ENCODE data around the gene DIP2B. TPM values are rescaled to one million over a fixed set of nuclear protein-coding genes. Genes with fewer than 3 reads are reported as not detected.
A peak's percentile ranks its signal among the peaks of the same experiment; 100 is the strongest.

DIP2B gene
- total RNA-seq, 1 donor from 2014 or later = 24.0 TPM

DNA sequence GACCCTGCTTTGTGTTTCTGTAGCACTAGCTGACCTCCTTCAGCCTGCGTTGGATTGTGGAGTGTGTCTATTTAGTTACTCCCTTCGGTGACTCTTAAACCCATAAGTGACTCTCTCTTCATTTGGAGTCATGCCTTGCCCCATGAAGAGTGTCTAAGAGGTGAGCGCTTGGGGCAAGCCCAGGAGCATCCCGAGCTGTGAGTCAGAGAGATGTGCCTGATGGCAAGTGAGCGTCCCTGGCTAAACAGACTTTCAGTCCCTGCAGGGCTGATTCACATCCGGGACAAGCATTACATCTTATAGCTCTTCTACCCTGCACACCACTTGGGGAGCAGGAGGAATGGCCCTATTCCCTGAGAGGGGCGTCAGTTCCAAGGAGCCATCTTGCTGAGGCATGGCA lies 234.8 kb downstream of the DIP2B start:
- peaks cover 48 to 64% (median 57%) of the 10 kb centered on the region in 3 donors for H3K36me3 ChIP-seq (ENCODE audit: control insufficient read depth in 3 of 3, insufficient read depth in 3 of 3, low read length in 3 of 3)
- no peaks in the 10 kb centered on the region for H3K27me3 ChIP-seq (ENCODE audit: control insufficient read depth in 3 of 3, insufficient read depth in 3 of 3, low read length in 3 of 3)
- H3K4me3 ChIP-seq (ENCODE audit: low read length in 3 of 3) = no peak overlapping the region
- no peaks in the 10 kb centered on the region for H3K9me3 ChIP-seq (ENCODE audit: control insufficient read depth in 3 of 3, low read length in 3 of 3)
- no peak overlapping the region for H3K9ac ChIP-seq (ENCODE audit: low read depth in 1 of 3, low read length in 3 of 3)
- no peak overlapping the region for H3K27ac ChIP-seq (ENCODE audit: low read depth, low read length)
- H3K4me1 ChIP-seq (ENCODE audit: control insufficient read depth in 3 of 3, insufficient read depth in 3 of 3, low read length in 3 of 3) = no peaks in the 10 kb centered on the region

DNA sequence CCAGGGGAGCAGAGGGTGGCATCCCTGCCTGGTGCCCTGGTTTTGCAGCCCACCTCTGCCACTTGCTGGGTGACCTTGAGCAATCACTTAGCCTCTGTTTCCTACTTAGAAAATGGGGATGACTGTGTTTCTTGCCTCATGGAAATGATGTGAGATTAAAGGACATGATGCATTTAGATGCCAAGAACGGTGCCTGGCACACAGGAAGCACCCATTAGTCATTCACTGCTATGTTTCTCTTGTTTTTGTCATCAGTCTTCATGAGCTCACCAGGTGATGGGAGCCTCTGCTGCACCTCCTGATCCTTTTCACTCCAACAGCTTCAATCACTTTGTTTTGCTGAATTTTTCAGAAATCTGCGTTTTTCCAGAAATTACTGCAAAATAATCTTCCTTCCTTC lies 235.5 kb downstream of the DIP2B start:
- H3K9me3 ChIP-seq (ENCODE audit: control insufficient read depth in 3 of 3, low read length in 3 of 3) = no peaks in the 10 kb centered on the region
- H3K27me3 ChIP-seq (ENCODE audit: control insufficient read depth in 3 of 3, insufficient read depth in 3 of 3, low read length in 3 of 3) = no peaks in the 10 kb centered on the region
- H3K4me1 ChIP-seq (ENCODE audit: control insufficient read depth in 3 of 3, insufficient read depth in 3 of 3, low read length in 3 of 3) = no peaks in the 10 kb centered on the region
- H3K4me3 ChIP-seq (ENCODE audit: low read length in 3 of 3) = no peak overlapping the region
- peaks cover 53 to 66% (median 62%) of the 10 kb centered on the region in 3 donors for H3K36me3 ChIP-seq (ENCODE audit: control insufficient read depth in 3 of 3, insufficient read depth in 3 of 3, low read length in 3 of 3)
- H3K27ac ChIP-seq (ENCODE audit: low read depth, low read length) = no peak overlapping the region
- no peak overlapping the region for H3K9ac ChIP-seq (ENCODE audit: low read depth in 1 of 3, low read length in 3 of 3)

DNA sequence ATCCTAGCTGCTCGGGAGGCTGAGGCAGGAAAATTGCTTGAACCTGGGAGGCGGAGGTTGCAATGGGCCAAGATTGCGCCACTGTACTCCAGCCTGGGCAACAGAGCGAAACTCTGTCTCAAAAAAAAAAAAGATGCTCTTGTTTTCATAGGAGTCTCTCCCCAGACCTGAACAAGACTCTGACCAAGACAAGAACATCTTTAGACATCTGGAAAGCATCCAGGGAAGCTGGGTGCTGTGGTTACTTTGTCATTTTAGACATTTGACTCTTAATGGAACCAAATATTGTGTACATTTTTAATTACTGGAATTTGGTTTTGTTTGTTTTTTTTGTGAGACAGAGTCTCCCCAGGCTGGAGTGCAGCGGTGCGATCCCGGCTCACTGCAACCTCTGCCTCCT lies 238.0 kb downstream of the DIP2B start:
- Histone ChIP-seq H3K9ac (ENCODE audit: low read depth in 1 of 3, low read length in 3 of 3) (no peak overlapping the region), H3K4me3 (ENCODE audit: low read length in 3 of 3) (no peak overlapping the region), H3K36me3 (ENCODE audit: control insufficient read depth in 3 of 3, insufficient read depth in 3 of 3, low read length in 3 of 3) (peaks cover 45 to 65% (median 63%) of the 10 kb centered on the region in 3 donors), H3K9me3 (ENCODE audit: control insufficient read depth in 3 of 3, low read length in 3 of 3) (no peaks in the 10 kb centered on the region), H3K27me3 (ENCODE audit: control insufficient read depth in 3 of 3, insufficient read depth in 3 of 3, low read length in 3 of 3) (no peaks in the 10 kb centered on the region), H3K27ac (ENCODE audit: low read depth, low read length) (no peak overlapping the region), H3K4me1 (ENCODE audit: control insufficient read depth in 3 of 3, insufficient read depth in 3 of 3, low read length in 3 of 3) (no peaks in the 10 kb centered on the region)

DNA sequence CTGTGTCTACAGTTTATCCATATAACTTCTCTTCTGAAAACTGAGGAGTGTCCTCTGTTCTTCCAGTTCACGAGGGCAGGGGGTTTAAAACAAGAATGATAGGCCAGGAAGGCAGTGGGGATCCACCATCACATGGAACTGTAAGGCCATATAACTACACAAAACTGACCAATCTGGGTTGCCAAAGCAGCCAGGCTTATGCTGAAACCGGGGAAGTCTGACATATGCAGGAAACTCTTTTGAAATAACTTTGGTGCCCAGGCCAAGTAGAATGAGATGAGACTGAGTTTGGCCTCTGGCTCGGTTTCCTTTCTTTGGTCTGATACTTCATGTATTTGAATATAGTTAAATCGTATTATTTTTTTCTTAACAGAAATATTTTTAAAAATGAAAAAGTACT lies 241.1 kb downstream of the DIP2B start:
- no peaks in the 10 kb centered on the region for H3K4me1 ChIP-seq (ENCODE audit: control insufficient read depth in 3 of 3, insufficient read depth in 3 of 3, low read length in 3 of 3)
- H3K27ac ChIP-seq (ENCODE audit: low read depth, low read length) = no peak overlapping the region
- no peak overlapping the region for H3K9ac ChIP-seq (ENCODE audit: low read depth in 1 of 3, low read length in 3 of 3)
- no peaks in the 10 kb centered on the region for H3K27me3 ChIP-seq (ENCODE audit: control insufficient read depth in 3 of 3, insufficient read depth in 3 of 3, low read length in 3 of 3)
- H3K9me3 ChIP-seq (ENCODE audit: control insufficient read depth in 3 of 3, low read length in 3 of 3) = no peaks in the 10 kb centered on the region
- H3K4me3 ChIP-seq (ENCODE audit: low read length in 3 of 3) = no peak overlapping the region
- H3K36me3 ChIP-seq (ENCODE audit: control insufficient read depth in 3 of 3, insufficient read depth in 3 of 3, low read length in 3 of 3) = peaks cover 26 to 48% (median 45%) of the 10 kb centered on the region in 3 donors

DNA sequence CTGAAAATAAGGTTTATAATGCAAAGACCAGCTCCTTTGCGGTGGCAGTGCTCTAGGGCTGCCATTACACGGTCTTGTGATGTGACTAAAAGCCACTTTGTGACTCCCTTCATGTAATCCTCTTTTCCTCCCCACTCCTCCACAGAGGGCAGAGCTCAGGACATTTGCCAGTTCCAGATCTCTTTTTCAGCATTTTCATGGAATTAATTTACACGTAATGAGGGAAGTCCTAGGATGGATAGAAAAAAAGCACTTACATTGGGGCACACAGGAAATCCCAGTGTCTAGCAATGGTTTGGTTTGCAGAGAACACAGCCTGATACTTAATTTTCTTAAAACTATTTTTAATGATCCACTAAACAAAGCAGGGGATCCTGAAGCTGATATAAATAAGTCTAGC lies 241.6 kb downstream of the DIP2B start:
- Histone ChIP-seq H3K27me3 (ENCODE audit: control insufficient read depth in 3 of 3, insufficient read depth in 3 of 3, low read length in 3 of 3) (no peaks in the 10 kb centered on the region), H3K9me3 (ENCODE audit: control insufficient read depth in 3 of 3, low read length in 3 of 3) (no peaks in the 10 kb centered on the region), H3K4me3 (ENCODE audit: low read length in 3 of 3) (no peak overlapping the region), H3K36me3 (ENCODE audit: control insufficient read depth in 3 of 3, insufficient read depth in 3 of 3, low read length in 3 of 3) (peaks cover 21 to 42% (median 40%) of the 10 kb centered on the region in 3 donors), H3K4me1 (ENCODE audit: control insufficient read depth in 3 of 3, insufficient read depth in 3 of 3, low read length in 3 of 3) (no peaks in the 10 kb centered on the region), H3K9ac (ENCODE audit: low read depth in 1 of 3, low read length in 3 of 3) (no peak overlapping the region), H3K27ac (ENCODE audit: low read depth, low read length) (no peak overlapping the region)

DNA sequence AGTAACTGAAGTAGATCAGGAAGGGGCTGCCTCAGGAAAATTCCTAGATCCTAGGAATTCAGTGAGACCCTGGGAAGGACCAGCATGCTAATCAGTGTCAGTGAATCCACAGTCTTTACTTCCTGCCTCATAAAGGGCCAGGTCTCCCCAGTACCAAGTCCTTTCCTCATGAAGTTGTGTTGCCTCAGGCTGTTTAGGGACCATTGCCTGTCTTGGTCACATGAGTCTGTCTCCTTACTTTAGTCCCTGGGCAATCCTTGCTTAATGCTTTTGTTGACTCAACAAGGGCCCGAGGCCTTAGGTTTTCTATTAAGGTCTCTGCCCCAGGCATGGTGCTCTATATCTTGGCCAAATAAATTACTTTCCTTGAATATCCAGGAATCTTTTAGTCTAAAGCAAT lies 243.0 kb downstream of the DIP2B start:
- no peak overlapping the region for H3K4me3 ChIP-seq (ENCODE audit: low read length in 3 of 3)
- no peaks in the 10 kb centered on the region for H3K27me3 ChIP-seq (ENCODE audit: control insufficient read depth in 3 of 3, insufficient read depth in 3 of 3, low read length in 3 of 3)
- H3K9me3 ChIP-seq (ENCODE audit: control insufficient read depth in 3 of 3, low read length in 3 of 3) = no peaks in the 10 kb centered on the region
- H3K4me1 ChIP-seq (ENCODE audit: control insufficient read depth in 3 of 3, insufficient read depth in 3 of 3, low read length in 3 of 3) = peaks cover 0 to 8% (median 6%) of the 10 kb centered on the region in 3 donors
- H3K27ac ChIP-seq (ENCODE audit: low read depth, low read length) = peak overlapping the region; percentile 55
- peaks cover 16 to 35% (median 28%) of the 10 kb centered on the region in 3 donors for H3K36me3 ChIP-seq (ENCODE audit: control insufficient read depth in 3 of 3, insufficient read depth in 3 of 3, low read length in 3 of 3)
- H3K9ac ChIP-seq (ENCODE audit: low read depth in 1 of 3, low read length in 3 of 3) = no peak overlapping the region

DNA sequence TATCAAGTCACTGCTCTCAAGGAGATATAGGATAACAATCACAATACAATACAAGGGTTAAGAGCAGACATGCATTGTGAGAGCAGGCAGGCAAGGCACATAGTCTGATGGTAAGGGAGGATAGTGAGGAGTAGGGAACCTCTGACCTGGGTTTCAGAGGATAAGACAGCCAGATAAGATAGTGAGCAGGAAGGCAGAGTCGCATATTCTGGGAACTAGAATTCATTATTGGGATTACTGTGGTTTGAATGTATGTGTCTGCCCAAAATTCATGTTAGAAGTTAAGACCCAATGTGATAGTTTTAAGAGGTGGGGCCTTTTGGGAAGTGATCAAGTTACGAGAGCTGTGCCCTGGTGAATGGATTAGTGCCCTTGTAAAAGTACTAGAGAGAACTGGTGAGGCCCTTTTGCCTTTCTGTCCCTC lies 244.7 kb downstream of the DIP2B start:
- Histone ChIP-seq H3K36me3 (ENCODE audit: control insufficient read depth in 3 of 3, insufficient read depth in 3 of 3, low read length in 3 of 3) (peaks cover 7 to 31% (median 21%) of the 10 kb centered on the region in 3 donors), H3K27ac (ENCODE audit: low read depth, low read length) (peak overlapping the region; percentile 55), H3K27me3 (ENCODE audit: control insufficient read depth in 3 of 3, insufficient read depth in 3 of 3, low read length in 3 of 3) (no peaks in the 10 kb centered on the region), H3K4me1 (ENCODE audit: control insufficient read depth in 3 of 3, insufficient read depth in 3 of 3, low read length in 3 of 3) (peaks cover 0 to 14% (median 11%) of the 10 kb centered on the region in 3 donors), H3K9me3 (ENCODE audit: control insufficient read depth in 3 of 3, low read length in 3 of 3) (no peaks in the 10 kb centered on the region), H3K9ac (ENCODE audit: low read depth in 1 of 3, low read length in 3 of 3) (no peak overlapping the region), H3K4me3 (ENCODE audit: low read length in 3 of 3) (no peak overlapping the region)

DNA sequence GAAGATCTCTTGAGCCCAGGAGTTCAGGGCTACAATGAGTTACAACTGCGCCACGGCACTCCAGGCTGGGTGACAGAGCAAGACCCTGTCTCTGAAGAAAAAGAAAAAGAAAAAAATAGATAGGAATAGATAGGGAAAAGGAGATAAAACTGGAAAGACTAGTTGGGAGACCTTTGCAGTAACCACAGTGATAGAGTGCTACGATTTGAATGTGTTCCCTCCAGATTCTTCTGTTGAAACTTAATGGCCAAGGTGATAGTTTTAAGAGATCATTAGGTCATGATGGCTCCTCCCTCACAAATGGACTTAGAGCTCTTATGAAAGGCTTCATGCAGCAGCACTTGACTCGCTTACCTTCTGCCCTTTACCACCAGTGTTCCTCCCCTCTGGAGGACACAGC lies 245.6 kb downstream of the DIP2B start:
- Histone ChIP-seq H3K9ac (ENCODE audit: low read depth in 1 of 3, low read length in 3 of 3) (no peak overlapping the region), H3K4me1 (ENCODE audit: control insufficient read depth in 3 of 3, insufficient read depth in 3 of 3, low read length in 3 of 3) (peaks cover 0 to 14% (median 11%) of the 10 kb centered on the region in 3 donors), H3K4me3 (ENCODE audit: low read length in 3 of 3) (no peak overlapping the region), H3K9me3 (ENCODE audit: control insufficient read depth in 3 of 3, low read length in 3 of 3) (no peaks in the 10 kb centered on the region), H3K27me3 (ENCODE audit: control insufficient read depth in 3 of 3, insufficient read depth in 3 of 3, low read length in 3 of 3) (no peaks in the 10 kb centered on the region), H3K27ac (ENCODE audit: low read depth, low read length) (no peak overlapping the region), H3K36me3 (ENCODE audit: control insufficient read depth in 3 of 3, insufficient read depth in 3 of 3, low read length in 3 of 3) (peaks cover 0 to 25% (median 14%) of the 10 kb centered on the region in 3 donors)

DNA sequence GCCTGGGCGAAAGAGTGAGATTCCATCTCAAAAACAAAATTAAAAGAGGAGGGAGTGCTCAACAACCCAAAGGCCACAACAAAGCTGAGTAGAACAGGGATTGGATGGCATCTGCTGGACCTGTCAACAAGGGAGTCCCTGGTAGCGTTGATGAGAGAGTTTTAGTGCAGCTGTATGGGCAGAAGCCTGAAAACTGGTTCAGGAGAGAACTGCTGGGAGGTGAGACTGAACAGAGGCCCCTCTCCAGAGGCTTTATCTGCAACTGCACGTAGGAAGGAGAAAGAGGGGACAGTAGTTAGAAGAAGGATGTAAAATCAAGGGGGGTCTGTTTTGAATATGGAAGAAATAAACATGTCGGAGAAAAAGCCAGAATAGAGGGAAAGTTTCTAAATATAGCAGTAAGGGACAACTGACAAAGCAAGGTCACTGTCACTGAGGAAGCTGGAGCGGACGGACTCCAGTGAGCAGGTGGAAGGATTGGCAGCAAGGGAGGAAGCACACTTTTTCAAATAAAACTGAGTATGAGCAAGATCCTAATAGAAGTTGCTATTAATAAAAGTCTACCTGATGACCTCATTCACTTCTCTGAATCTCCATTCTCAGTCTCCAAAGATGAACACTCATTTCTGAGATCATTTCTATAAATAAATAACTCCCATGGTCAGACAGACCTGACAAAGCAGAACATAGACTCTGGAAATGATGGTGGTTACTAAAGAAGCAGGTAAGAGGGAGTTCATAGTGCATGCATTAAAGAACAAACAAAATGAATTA lies 247.3 kb downstream of the DIP2B start:
- Histone ChIP-seq H3K27me3 (ENCODE audit: control insufficient read depth in 3 of 3, insufficient read depth in 3 of 3, low read length in 3 of 3) (no peaks in the 10 kb centered on the region), H3K36me3 (ENCODE audit: control insufficient read depth in 3 of 3, insufficient read depth in 3 of 3, low read length in 3 of 3) (peaks cover 0 to 14% (median 7%) of the 10 kb centered on the region in 3 donors), H3K27ac (ENCODE audit: low read depth, low read length) (peak overlapping the region; percentile 95), H3K9ac (ENCODE audit: low read depth in 1 of 3, low read length in 3 of 3) (peak overlapping the region in 2 of 3 donors; percentile 47 to 68), H3K4me1 (ENCODE audit: control insufficient read depth in 3 of 3, insufficient read depth in 3 of 3, low read length in 3 of 3) (peaks cover 0 to 14% (median 11%) of the 10 kb centered on the region in 3 donors), H3K9me3 (ENCODE audit: control insufficient read depth in 3 of 3, low read length in 3 of 3) (no peaks in the 10 kb centered on the region), H3K4me3 (ENCODE audit: low read length in 3 of 3) (peak overlapping the region in 1 of 3 donors; percentile 24)

DNA sequence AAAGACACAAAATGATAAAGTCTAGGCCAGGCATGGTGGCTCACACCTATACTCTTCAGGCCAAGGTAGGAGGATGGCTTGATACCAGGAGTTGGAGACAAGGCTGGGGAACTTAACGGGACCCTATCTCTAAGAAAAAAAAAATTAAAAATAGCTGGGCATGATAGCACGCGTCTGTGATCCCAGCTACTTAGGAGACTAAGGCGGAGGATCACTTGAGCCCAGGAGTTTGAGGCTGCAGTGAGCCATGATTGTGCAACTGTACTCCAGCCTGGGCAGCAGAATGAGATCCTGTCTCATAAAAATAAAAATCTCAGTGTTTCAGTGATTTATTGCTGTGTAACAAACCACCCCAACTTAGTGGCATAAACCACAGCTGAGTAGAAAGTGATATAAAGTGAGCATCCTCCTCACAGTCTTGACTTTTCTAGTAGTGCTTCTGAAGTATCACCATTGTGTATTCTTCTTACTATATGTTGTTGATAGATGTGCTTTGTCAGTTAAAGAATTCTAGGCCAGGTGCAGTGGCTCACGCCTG lies 248.5 kb downstream of the DIP2B start:
- no peaks in the 10 kb centered on the region for H3K27me3 ChIP-seq (ENCODE audit: control insufficient read depth in 3 of 3, insufficient read depth in 3 of 3, low read length in 3 of 3)
- no peaks in the 10 kb centered on the region for H3K9me3 ChIP-seq (ENCODE audit: control insufficient read depth in 3 of 3, low read length in 3 of 3)
- peak overlapping the region; percentile 95 for H3K27ac ChIP-seq (ENCODE audit: low read depth, low read length)
- peak overlapping the region in 2 of 3 donors; percentile 10 to 68 for H3K9ac ChIP-seq (ENCODE audit: low read depth in 1 of 3, low read length in 3 of 3)
- H3K36me3 ChIP-seq (ENCODE audit: control insufficient read depth in 3 of 3, insufficient read depth in 3 of 3, low read length in 3 of 3) = peaks cover 0 to 6% (median 4%) of the 10 kb centered on the region in 3 donors
- H3K4me3 ChIP-seq (ENCODE audit: low read length in 3 of 3) = no peak overlapping the region
- peaks cover 0 to 14% (median 11%) of the 10 kb centered on the region in 3 donors for H3K4me1 ChIP-seq (ENCODE audit: control insufficient read depth in 3 of 3, insufficient read depth in 3 of 3, low read length in 3 of 3)

All from skeletal muscle tissue (tissue), 4 donors.